ENCODE measurements around the gene OR2T8. TPM values are rescaled to one million over a fixed set of nuclear protein-coding genes. Genes with fewer than 3 reads are reported as not detected.
A peak's percentile ranks its signal among the peaks of the same experiment; 100 is the strongest.

OR2T8 gene
- total and polyA plus RNA-seq, 10 of the 15 experiments (the other 5 are each of a cell fraction or from before 2014, with no cell fraction given): not detected

DNA sequence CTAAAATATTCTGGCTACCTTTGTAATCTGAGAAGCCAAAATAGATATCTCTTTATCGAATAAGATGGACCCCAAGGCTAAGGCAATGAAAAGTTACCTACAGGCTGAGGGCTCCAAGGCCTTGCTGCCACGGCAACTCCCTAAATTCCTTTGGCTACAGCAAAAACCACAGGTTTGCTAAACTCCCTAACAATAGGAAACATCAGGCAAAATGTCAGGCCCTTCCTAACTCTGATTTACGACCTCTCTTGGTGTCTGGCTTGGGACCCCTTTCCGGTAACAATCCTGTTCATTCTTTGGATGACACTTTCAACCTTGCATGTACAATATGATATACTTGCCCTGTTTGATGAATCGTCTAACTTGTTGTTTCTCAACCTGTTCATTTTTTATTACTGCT is 11.3 kb upstream of the OR2T8 start:
- H3K36me3 ChIP-seq (ENCODE audit: control insufficient read depth in 2 of 2, insufficient read depth in 2 of 2, low read length in 1 of 2): no peaks in the 10 kb centered on the region
- SMC1A ChIA-PET (ENCODE audit: uncharacterized antibody, unreplicated experiment): no interaction called here

DNA sequence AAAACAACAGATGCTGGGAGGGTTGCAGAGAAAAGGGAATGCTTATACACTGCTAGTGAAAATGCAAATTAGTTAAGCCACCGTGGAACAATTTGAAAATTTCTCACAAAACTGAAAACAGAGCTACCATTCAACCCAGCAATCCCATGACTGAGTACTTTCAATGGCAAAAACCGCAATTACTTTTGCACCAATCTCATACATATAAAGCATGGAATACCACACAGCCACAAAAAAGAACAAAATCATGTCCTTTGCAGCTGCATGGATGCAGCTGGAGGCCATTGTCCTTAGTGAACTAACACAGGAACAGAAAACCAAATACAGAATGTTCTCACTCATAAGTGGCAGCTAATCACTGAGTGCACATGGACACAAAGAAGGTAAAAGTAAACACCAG is 6.3 kb upstream of the OR2T8 start:
- POLR2A ChIA-PET: no interaction called here
- FAIRE-seq: no peak
- no peak for TF ChIP-seq MYB (IDR thresholded peaks at IDR 0.05; ENCODE audit: borderline replicate concordance, low read depth, low read length)
- TF ChIP-seq IKZF2 (IDR thresholded peaks at IDR 0.05): no peak
- no peak for TF ChIP-seq POLR2A (IDR thresholded peaks at IDR 0.05; ENCODE audit: low read depth, low read length)
- TF ChIP-seq, protein P1, sequence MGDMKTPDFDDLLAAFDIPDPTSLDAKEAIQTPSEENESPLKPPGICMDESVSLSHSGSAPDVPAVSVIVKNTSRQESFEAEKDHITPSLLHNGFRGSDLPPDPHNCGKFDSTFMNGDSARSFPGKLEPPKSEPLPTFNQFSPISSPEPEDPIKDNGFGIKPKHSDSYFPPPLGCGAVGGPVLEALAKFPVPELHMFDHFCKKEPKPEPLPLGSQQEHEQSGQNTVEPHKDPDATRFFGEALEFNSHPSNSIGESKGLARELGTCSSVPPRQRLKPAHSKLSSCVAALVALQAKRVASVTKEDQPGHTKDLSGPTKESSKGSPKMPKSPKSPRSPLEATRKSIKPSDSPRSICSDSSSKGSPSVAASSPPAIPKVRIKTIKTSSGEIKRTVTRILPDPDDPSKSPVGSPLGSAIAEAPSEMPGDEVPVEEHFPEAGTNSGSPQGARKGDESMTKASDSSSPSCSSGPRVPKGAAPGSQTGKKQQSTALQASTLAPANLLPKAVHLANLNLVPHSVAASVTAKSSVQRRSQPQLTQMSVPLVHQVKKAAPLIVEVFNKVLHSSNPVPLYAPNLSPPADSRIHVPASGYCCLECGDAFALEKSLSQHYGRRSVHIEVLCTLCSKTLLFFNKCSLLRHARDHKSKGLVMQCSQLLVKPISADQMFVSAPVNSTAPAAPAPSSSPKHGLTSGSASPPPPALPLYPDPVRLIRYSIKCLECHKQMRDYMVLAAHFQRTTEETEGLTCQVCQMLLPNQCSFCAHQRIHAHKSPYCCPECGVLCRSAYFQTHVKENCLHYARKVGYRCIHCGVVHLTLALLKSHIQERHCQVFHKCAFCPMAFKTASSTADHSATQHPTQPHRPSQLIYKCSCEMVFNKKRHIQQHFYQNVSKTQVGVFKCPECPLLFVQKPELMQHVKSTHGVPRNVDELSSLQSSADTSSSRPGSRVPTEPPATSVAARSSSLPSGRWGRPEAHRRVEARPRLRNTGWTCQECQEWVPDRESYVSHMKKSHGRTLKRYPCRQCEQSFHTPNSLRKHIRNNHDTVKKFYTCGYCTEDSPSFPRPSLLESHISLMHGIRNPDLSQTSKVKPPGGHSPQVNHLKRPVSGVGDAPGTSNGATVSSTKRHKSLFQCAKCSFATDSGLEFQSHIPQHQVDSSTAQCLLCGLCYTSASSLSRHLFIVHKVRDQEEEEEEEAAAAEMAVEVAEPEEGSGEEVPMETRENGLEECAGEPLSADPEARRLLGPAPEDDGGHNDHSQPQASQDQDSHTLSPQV (IDR thresholded peaks at IDR 0.05): no peak
- no peak for TF ChIP-seq FOXK2 (IDR thresholded peaks at IDR 0.05)
- no peak for TF ChIP-seq EED (IDR thresholded peaks at IDR 0.05; ENCODE audit: low read depth)
- TF ChIP-seq, protein P2, sequence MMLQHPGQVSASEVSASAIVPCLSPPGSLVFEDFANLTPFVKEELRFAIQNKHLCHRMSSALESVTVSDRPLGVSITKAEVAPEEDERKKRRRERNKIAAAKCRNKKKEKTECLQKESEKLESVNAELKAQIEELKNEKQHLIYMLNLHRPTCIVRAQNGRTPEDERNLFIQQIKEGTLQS (IDR thresholded peaks at IDR 0.05; ENCODE audit: borderline replicate concordance, extremely low read depth, low read depth, low read length): no peak
- TF ChIP-seq TBL1XR1 (IDR thresholded peaks at IDR 0.05; ENCODE audit: low read depth, low read length): no peak
- TF ChIP-seq SP1 (IDR thresholded peaks at IDR 0.05; ENCODE audit: low read depth, low read length): no peak
- no peak for TF ChIP-seq CREB1 (IDR thresholded peaks at IDR 0.05; ENCODE audit: low read depth)
- TF ChIP-seq GATAD2B (conservative IDR thresholded peaks at IDR 0.05; ENCODE audit: low read depth): no peak
- TF ChIP-seq, protein P3, sequence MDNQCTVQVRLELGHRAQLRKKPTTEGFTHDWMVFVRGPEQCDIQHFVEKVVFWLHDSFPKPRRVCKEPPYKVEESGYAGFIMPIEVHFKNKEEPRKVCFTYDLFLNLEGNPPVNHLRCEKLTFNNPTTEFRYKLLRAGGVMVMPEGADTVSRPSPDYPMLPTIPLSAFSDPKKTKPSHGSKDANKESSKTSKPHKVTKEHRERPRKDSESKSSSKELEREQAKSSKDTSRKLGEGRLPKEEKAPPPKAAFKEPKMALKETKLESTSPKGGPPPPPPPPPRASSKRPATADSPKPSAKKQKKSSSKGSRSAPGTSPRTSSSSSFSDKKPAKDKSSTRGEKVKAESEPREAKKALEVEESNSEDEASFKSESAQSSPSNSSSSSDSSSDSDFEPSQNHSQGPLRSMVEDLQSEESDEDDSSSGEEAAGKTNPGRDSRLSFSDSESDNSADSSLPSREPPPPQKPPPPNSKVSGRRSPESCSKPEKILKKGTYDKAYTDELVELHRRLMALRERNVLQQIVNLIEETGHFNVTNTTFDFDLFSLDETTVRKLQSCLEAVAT (IDR thresholded peaks at IDR 0.05): no peak
- TF ChIP-seq SREBF2 (IDR thresholded peaks at IDR 0.05; ENCODE audit: low read length): no peak
- no peak for TF ChIP-seq NRF1 (conservative IDR thresholded peaks at IDR 0.05; ENCODE audit: low read depth, low read length)
- no peak for TF ChIP-seq HCFC1 (IDR thresholded peaks at IDR 0.05; ENCODE audit: low read length)

More for the DNA sequence above, 11.3 kb upstream of the OR2T8 start:
- no peaks in the 10 kb centered on the region for H3K4me1 ChIP-seq (ENCODE audit: control insufficient read depth, insufficient read depth, low read length)
- no peaks in the 10 kb centered on the region for H3K9me3 ChIP-seq (replicated peaks; ENCODE audit: control insufficient read depth, insufficient read depth, low read length)
- H3K4me2 ChIP-seq (ENCODE audit: control insufficient read depth, insufficient read depth): no peak overlapping the region
- no peak overlapping the region for H2AFZ ChIP-seq (ENCODE audit: control insufficient read depth, low read depth, low read length)
- CTCF ChIA-PET: no interaction called here
- H3K4me3 ChIP-seq: no peak overlapping the region
- BruUV-seq (replicated peaks): no TSS peak
- no peaks in the 10 kb centered on the region for H3K79me2 ChIP-seq (ENCODE audit: control insufficient read depth, insufficient read depth, low read length)
- no peaks in the 10 kb centered on the region for H4K20me1 ChIP-seq (ENCODE audit: control insufficient read depth, insufficient read depth)
- WGBS (ENCODE audit: insufficient coverage, insufficient replicate concordance, low lambda C conversion rate, missing lambda C conversion rate): 18% methylated on average over 5 of the region's 5 CpGs
- DNase-seq (ENCODE audit: low read depth, low spot score): no peak
- no peaks in the 10 kb centered on the region for H3K27me3 ChIP-seq (replicated peaks in 1 of 2; ENCODE audit: control insufficient read depth in 2 of 2, insufficient read depth in 2 of 2, low read length in 1 of 2)
- in situ Hi-C loops (cut with MboI): no loop called here
- intact Hi-C loops (cut with micrococcal nuclease; ENCODE audit: unreplicated experiment): no loop called here
- H3K27ac ChIP-seq (ENCODE audit: control insufficient read depth, insufficient read depth): no peak overlapping the region
- POLR2A ChIA-PET: no interaction called here
- no peak for ATAC-seq
- no peak for FAIRE-seq
- no peak overlapping the region for H3K9ac ChIP-seq (ENCODE audit: control insufficient read depth, insufficient read depth, low read length)
- TF ChIP-seq NFYB (IDR thresholded peaks at IDR 0.05; ENCODE audit: insufficient read depth, low read depth, low read length): no peak
- RAD21 ChIA-PET (ENCODE audit: unreplicated experiment): no interaction called here

More for the DNA sequence above, 6.3 kb upstream of the OR2T8 start:
- no peak overlapping the region for H3K27ac ChIP-seq (ENCODE audit: control insufficient read depth, insufficient read depth)
- ChIA-PET CTCF (no interaction called here), SMC1A (ENCODE audit: uncharacterized antibody, unreplicated experiment) (no interaction called here), RAD21 (ENCODE audit: unreplicated experiment) (no interaction called here)
- no TSS peak for BruUV-seq (replicated peaks)
- in situ Hi-C loops (cut with MboI): no loop called here
- 0% methylated on average over 2 of the region's 2 CpGs for WGBS (ENCODE audit: insufficient coverage, insufficient replicate concordance, low lambda C conversion rate, missing lambda C conversion rate)
- no peak overlapping the region for H3K9ac ChIP-seq (ENCODE audit: control insufficient read depth, insufficient read depth, low read length)
- H3K9me3 ChIP-seq (replicated peaks; ENCODE audit: control insufficient read depth, insufficient read depth, low read length): no peaks in the 10 kb centered on the region
- H3K4me2 ChIP-seq (ENCODE audit: control insufficient read depth, insufficient read depth): no peak overlapping the region
- no peaks in the 10 kb centered on the region for H3K27me3 ChIP-seq (replicated peaks in 1 of 2; ENCODE audit: control insufficient read depth in 2 of 2, insufficient read depth in 2 of 2, low read length in 1 of 2)
- no peak overlapping the region for H3K4me3 ChIP-seq
- no peaks in the 10 kb centered on the region for H3K36me3 ChIP-seq (ENCODE audit: control insufficient read depth in 2 of 2, insufficient read depth in 2 of 2, low read length in 1 of 2)
- no peak overlapping the region for H2AFZ ChIP-seq (ENCODE audit: control insufficient read depth, low read depth, low read length)
- H4K20me1 ChIP-seq (ENCODE audit: control insufficient read depth, insufficient read depth): no peaks in the 10 kb centered on the region
- DNase-seq (ENCODE audit: low read depth, low spot score) (peak; percentile 2), ATAC-seq (no peak)
- no peaks in the 10 kb centered on the region for H3K4me1 ChIP-seq (ENCODE audit: control insufficient read depth, insufficient read depth, low read length)
- intact Hi-C loops (cut with micrococcal nuclease; ENCODE audit: unreplicated experiment): no loop called here
- no peaks in the 10 kb centered on the region for H3K79me2 ChIP-seq (ENCODE audit: control insufficient read depth, insufficient read depth, low read length)
